BLaER1 (cell line): ENCODE data around the gene EIF6.

Experiments used
- H3K27ac ChIP-seq: shearing (Covaris generic); formaldehyde crosslinking; 2 replicates; pipeline ENCODE4 v1.8.1; 2022
- H3K27me3 ChIP-seq: shearing (Covaris generic); formaldehyde crosslinking; 2 replicates; pipeline ENCODE4 v1.8.1; 2022
- H3K36me3 ChIP-seq: shearing (Covaris generic); formaldehyde crosslinking; 2 replicates; pipeline ENCODE4 v1.8.1; 2022
- H3K4me1 ChIP-seq: shearing (Covaris generic); formaldehyde crosslinking; 2 replicates; pipeline ENCODE4 v1.8.1; 2022
- H3K4me2 ChIP-seq: shearing (Covaris generic); formaldehyde crosslinking; 2 replicates; pipeline ENCODE4 v1.8.1; 2022
- H3K4me3 ChIP-seq: shearing (Covaris generic); formaldehyde crosslinking; 2 replicates; pipeline ENCODE4 v1.8.1; 2022
- H3K9ac ChIP-seq: shearing (Covaris generic); formaldehyde crosslinking; 2 replicates; pipeline ENCODE4 v1.8.1; 2022
- H3K9me3 ChIP-seq: shearing (Covaris generic); formaldehyde crosslinking; 2 replicates; pipeline ENCODE4 v1.8.1; 2022
- H4K20me1 ChIP-seq: shearing (Covaris generic); formaldehyde crosslinking; 2 replicates; pipeline ENCODE4 v1.8.1; 2022
- Cebpa-rat ChIP-seq: shearing (Covaris generic); IDR thresholded peaks from 2 replicates; pipeline ENCODE4 v1.8.1; 2022

EIF6 gene

GRCh38 chr20:35295058-35295457 lies 10.5 kb upstream of the EIF6 start:
- no peak for TF ChIP-seq Cebpa-rat

GRCh38 chr20:35294293-35294685 lies 9.7 kb upstream of the EIF6 start:
- Histone ChIP-seq H3K27ac (no peak overlapping the region), H3K4me3 (no peak overlapping the region), H3K9ac (no peak overlapping the region), H3K9me3 (no peaks in the 10 kb centered on the region), H3K36me3 (no peaks in the 10 kb centered on the region), H4K20me1 (no peaks in the 10 kb centered on the region), H3K27me3 (no peaks in the 10 kb centered on the region; the same call in 1 of the 2 replicates), H3K4me1 (no peaks in the 10 kb centered on the region), H3K4me2 (no peak overlapping the region)
- no peak for TF ChIP-seq Cebpa-rat

More at GRCh38 chr20:35295058-35295457, 10.5 kb upstream of the EIF6 start:
- Histone ChIP-seq H3K4me2 (no peak overlapping the region), H3K4me3 (no peak overlapping the region), H3K9ac (no peak overlapping the region), H4K20me1 (no peaks in the 10 kb centered on the region), H3K27me3 (no peaks in the 10 kb centered on the region; the same call in 1 of the 2 replicates), H3K27ac (no peak overlapping the region), H3K36me3 (no peaks in the 10 kb centered on the region), H3K4me1 (no peaks in the 10 kb centered on the region), H3K9me3 (no peaks in the 10 kb centered on the region)

GRCh38 chr20:35293303-35294292 lies 9.0 kb upstream of the EIF6 start:
- no peak for TF ChIP-seq Cebpa-rat
- H3K4me1 ChIP-seq, result no peaks in the 10 kb centered on the region
- no peaks in the 10 kb centered on the region for H3K9me3 ChIP-seq
- H3K27ac ChIP-seq, result no peak overlapping the region
- no peaks in the 10 kb centered on the region for H3K36me3 ChIP-seq
- H3K27me3 ChIP-seq, result no peaks in the 10 kb centered on the region; the same call in 1 of the 2 replicates
- no peaks in the 10 kb centered on the region for H4K20me1 ChIP-seq
- H3K4me3 ChIP-seq, result no peak overlapping the region
- H3K9ac ChIP-seq, result no peak overlapping the region
- no peak overlapping the region for H3K4me2 ChIP-seq

GRCh38 chr20:35292504-35293285 lies 8.1 kb upstream of the EIF6 start:
- H3K36me3 ChIP-seq, result no peaks in the 10 kb centered on the region
- no peak overlapping the region for H3K27ac ChIP-seq

GRCh38 chr20:35291654-35292503 lies 7.3 kb upstream of the EIF6 start, which contains the start of gene FAM83C:
Gene FAM83C (minus strand): TSS chr20:35292425. CDS start chr20:35292304, 121 bp downstream.
- Histone ChIP-seq H4K20me1 (no peaks in the 10 kb centered on the region), H3K9me3 (no peaks in the 10 kb centered on the region), H3K4me2 (no peak within 1 kb of the TSS), H3K4me3 (no peak within 1 kb of the TSS), H3K27ac (no peak within 1 kb of the TSS), H3K36me3 (no peaks in the 10 kb centered on the region), H3K4me1 (no peaks in the 10 kb centered on the region), H3K9ac (no peak within 1 kb of the TSS), H3K27me3 (no peaks in the 10 kb centered on the region; the same call in 1 of the 2 replicates)
- no peak for TF ChIP-seq Cebpa-rat

More at GRCh38 chr20:35292504-35293285, 8.1 kb upstream of the EIF6 start:
- Histone ChIP-seq H3K9ac (no peak overlapping the region), H3K4me3 (no peak overlapping the region), H3K9me3 (no peaks in the 10 kb centered on the region), H3K27me3 (no peaks in the 10 kb centered on the region; the same call in 1 of the 2 replicates), H4K20me1 (no peaks in the 10 kb centered on the region), H3K4me2 (no peak overlapping the region), H3K4me1 (no peaks in the 10 kb centered on the region)
- TF ChIP-seq Cebpa-rat, result no peak

GRCh38 chr20:35290887-35291417 lies 6.4 kb upstream of the EIF6 start:
- Histone ChIP-seq H3K4me2 (no peak overlapping the region), H3K9ac (no peak overlapping the region), H3K9me3 (no peaks in the 10 kb centered on the region), H3K27ac (no peak overlapping the region), H3K27me3 (no peaks in the 10 kb centered on the region), H4K20me1 (no peaks in the 10 kb centered on the region), H3K4me3 (no peak overlapping the region), H3K36me3 (no peaks in the 10 kb centered on the region), H3K4me1 (no peaks in the 10 kb centered on the region)
- no peak for TF ChIP-seq Cebpa-rat

- Histone ChIP-seq H3K4me3 (no peak overlapping the region), H3K36me3 (no peaks in the 10 kb centered on the region), H3K27me3 (no peaks in the 10 kb centered on the region), H3K9me3 (no peaks in the 10 kb centered on the region), H4K20me1 (no peaks in the 10 kb centered on the region), H3K27ac (no peak overlapping the region), H3K9ac (no peak overlapping the region), H3K4me2 (no peak overlapping the region), H3K4me1 (peaks cover under 1% of the 10 kb centered on the region; the same call in 1 of the 2 replicates)
- no peak for TF ChIP-seq Cebpa-rat
These were observed 5.8 kb upstream of the EIF6 start for GRCh38 chr20:35290186-35290886.

- H3K4me3 ChIP-seq, result no peak overlapping the region
- no peak overlapping the region for H3K27ac ChIP-seq
- H4K20me1 ChIP-seq, result peaks cover 3% of the 10 kb centered on the region; the same call in 1 of the 2 replicates
- H3K4me1 ChIP-seq, result peaks cover 10% of the 10 kb centered on the region
- no peaks in the 10 kb centered on the region for H3K36me3 ChIP-seq
- no peak for TF ChIP-seq Cebpa-rat
- no peak overlapping the region for H3K9ac ChIP-seq
- no peak overlapping the region for H3K4me2 ChIP-seq
- no peaks in the 10 kb centered on the region for H3K9me3 ChIP-seq
- no peaks in the 10 kb centered on the region for H3K27me3 ChIP-seq
These were observed 3.9 kb upstream of the EIF6 start for GRCh38 chr20:35288325-35289060.
